ENCODE results near the gene OSM. TPM values are rescaled to one million over a fixed set of nuclear protein-coding genes. Genes with fewer than 3 reads are reported as not detected.

OSM gene
- total and polyA plus RNA-seq, 2 experiments from 2014 or later: not detected

GRCh38 chr22:30297991-30298701 is 31.5 kb upstream of the OSM start:
- peaks cover 16% of the 10 kb centered on the region for H3K4me1 Mint-ChIP-seq
- TF ChIP-seq NANOG (IDR thresholded peaks at IDR 0.05; ENCODE audit: borderline replicate concordance): no peak
- TF ChIP-seq REST (IDR thresholded peaks at IDR 0.05; ENCODE audit: unreplicated experiment): no peak
- no peak for TF ChIP-seq ETS1 (IDR thresholded peaks at IDR 0.05)
- TF ChIP-seq STAT1 (IDR thresholded peaks at IDR 0.05; ENCODE audit: unreplicated experiment): no peak
- no peak for TF ChIP-seq EZH2 (IDR thresholded peaks at IDR 0.05; ENCODE audit: low read depth, unreplicated experiment)
- no peak for TF ChIP-seq ZNF462 (CRISPR knock-in tag; IDR thresholded peaks at IDR 0.05)
- H3K4me1 ChIP-seq (ENCODE audit: insufficient read depth): no peaks in the 10 kb centered on the region
- no peak overlapping the region for H3K4me2 ChIP-seq
- H3K27me3 ChIP-seq (ENCODE audit: insufficient read depth): no peaks in the 10 kb centered on the region
- H3K27ac ChIP-seq (ENCODE audit: low read depth): no peak overlapping the region
- no peak overlapping the region for H2AFZ ChIP-seq
- no peak overlapping the region for H3K4me3 Mint-ChIP-seq
- H3F3A ChIP-seq (replicated peaks; ENCODE audit: low read depth): no peaks in the 10 kb centered on the region
- no peak overlapping the region for H3K27ac Mint-ChIP-seq
- H3K36me3 ChIP-seq (ENCODE audit: insufficient read depth): no peaks in the 10 kb centered on the region
- no peaks in the 10 kb centered on the region for H4K20me1 ChIP-seq (replicated peaks; ENCODE audit: insufficient read depth)
- ATAC-seq: no peak; the same call in 2 of the 3 replicates
- no peak for DNase-seq (ENCODE audit: low spot score)
- no peaks in the 10 kb centered on the region for H3K79me2 ChIP-seq (replicated peaks; ENCODE audit: insufficient read depth)
- no peaks in the 10 kb centered on the region for H3K9me2 ChIP-seq (ENCODE audit: insufficient read depth)
- H3K36me3 Mint-ChIP-seq (ENCODE audit: low read depth): no peaks in the 10 kb centered on the region; the same call in 2 of the 3 replicates
- no peaks in the 10 kb centered on the region for H3K9me3 Mint-ChIP-seq
- no peak overlapping the region for H3K4me3 ChIP-seq
- peaks cover 14% of the 10 kb centered on the region for H3K27me3 Mint-ChIP-seq (ENCODE audit: insufficient read depth, low read depth, poor library complexity)

Data from GM23338 (cell line).